Right lobe of liver (tissue), 6 donors: ENCODE data around the gene NEU1. TPM values are rescaled to one million over a fixed set of nuclear protein-coding genes. Genes with fewer than 3 reads are reported as not detected.
"Not testable (repeated sequence)": the region's sequence is repeated elsewhere in the genome, so short reads cannot be mapped to it uniquely, and the experiment has no call there.

Experiments
- ATAC-seq, 4 donors: fragments of 200-7000 bp; cut with Tn5 transposase; one replicate each; pipeline ENCODE4 v1.9.1; 2020; ENCODE audit warnings: mild to moderate bottlenecking in 4 of 4, moderate library complexity in 4 of 4
- DNase-seq, 3 donors: peaks; one replicate each; pipeline ENCODE4 v3.0.0-alpha.2; 2020
- H3K27ac ChIP-seq, 3 donors: fragments of 200-600 bp; one replicate each; pipeline ENCODE4 v1.8.0; 2022
- H3K27me3 ChIP-seq, 2 donors: fragments of 200-600 bp; one replicate each; pipeline ENCODE4 v1.8.0; 2022
- H3K36me3 ChIP-seq, 4 donors: fragments of 200-600 bp; sonication (generic) in 1 of 4; one replicate each; pipeline versions ENCODE4 v1.5.1 to v1.8.0; 2017 to 2022; ENCODE audit warnings: control low read depth in 1 of 4
- H3K4me1 ChIP-seq, 4 donors: fragments of 200-600 bp; sonication (generic) in 1 of 4; one replicate each; pipeline versions ENCODE4 v1.5.1 to v1.8.0; 2017 to 2022; ENCODE audit warnings: control low read depth in 1 of 4
- H3K4me3 ChIP-seq, 3 donors: fragments of 200-600 bp; one replicate each; pipeline ENCODE4 v1.8.0; 2022
- H3K9me3 ChIP-seq, 4 donors: fragments of 200-600 bp; sonication (generic) in 1 of 4; one replicate each; pipeline versions ENCODE4 v1.5.1 to v1.8.0; 2017 to 2022; ENCODE audit warnings: control low read depth in 1 of 4
- POLR2A ChIP-seq: fragments of 450-650 bp; IDR thresholded peaks from one replicate; pipeline ENCODE4 v1.6.1; 2017; ENCODE audit warnings: antibody characterized with exemption, mild to moderate bottlenecking
- WGBS: methylation state at CpG from one replicate; pipeline ENCODE4 v1.1.6; 2018; ENCODE audit warnings: low coverage, low lambda C conversion rate; ENCODE audit not compliant: insufficient coverage; ENCODE audit errors: missing lambda C conversion rate; 5-methylcytosine and 5-hydroxymethylcytosine counted together
- intact Hi-C, 2 donors: fragments of 100-400 bp; cut with DNase I; formaldehyde crosslinking; loops; one replicate each; pipeline versions ENCODE4 v1.11.2 to v1.14.1; 2022
- total RNA-seq, 6 experiments: library from RNA; depleted of rRNA in 2 of 6; stranded (reverse); fragments of >200 nt in 2 of 6; fragmentation: NEBNext Ultra II Directional in 3 of 6; extraction: Animal tissue kit (Norgen Biotek cat#: 25700) in 3 of 6; gene quantifications; one replicate each; pipeline versions ENCODE4 v1.1.0 to v1.2.4, GENCODE V29; 2016 to 2023
- TF ChIP-seq, protein P1 (sequence below), 4 donors: fragments of 200-600 bp in 3 of 4; fragments of 450-650 bp in 1 of 4; IDR thresholded peaks; one replicate each; pipeline versions ENCODE4 v1.5.1 to v1.8.0; 2016 to 2022; ENCODE audit warnings: antibody characterized with exemption in 4 of 4, mild to moderate bottlenecking in 2 of 4
- donor health status: DM: no; HTN: yes; CAD: no.
- donor health status: DM: no; HTN: no; CAD: no.
- donor health status: DM: no; HTN: no; CAD: no.
- donor health status: DM: no; HTN: yes; CAD: no.
- donor health status: DM: no; HTN: yes; CAD: no.

NEU1 gene
- total RNA-seq, 6 experiments from 2014 or later: 20.3 to 44.8 (median 34.1) TPM

DNA sequence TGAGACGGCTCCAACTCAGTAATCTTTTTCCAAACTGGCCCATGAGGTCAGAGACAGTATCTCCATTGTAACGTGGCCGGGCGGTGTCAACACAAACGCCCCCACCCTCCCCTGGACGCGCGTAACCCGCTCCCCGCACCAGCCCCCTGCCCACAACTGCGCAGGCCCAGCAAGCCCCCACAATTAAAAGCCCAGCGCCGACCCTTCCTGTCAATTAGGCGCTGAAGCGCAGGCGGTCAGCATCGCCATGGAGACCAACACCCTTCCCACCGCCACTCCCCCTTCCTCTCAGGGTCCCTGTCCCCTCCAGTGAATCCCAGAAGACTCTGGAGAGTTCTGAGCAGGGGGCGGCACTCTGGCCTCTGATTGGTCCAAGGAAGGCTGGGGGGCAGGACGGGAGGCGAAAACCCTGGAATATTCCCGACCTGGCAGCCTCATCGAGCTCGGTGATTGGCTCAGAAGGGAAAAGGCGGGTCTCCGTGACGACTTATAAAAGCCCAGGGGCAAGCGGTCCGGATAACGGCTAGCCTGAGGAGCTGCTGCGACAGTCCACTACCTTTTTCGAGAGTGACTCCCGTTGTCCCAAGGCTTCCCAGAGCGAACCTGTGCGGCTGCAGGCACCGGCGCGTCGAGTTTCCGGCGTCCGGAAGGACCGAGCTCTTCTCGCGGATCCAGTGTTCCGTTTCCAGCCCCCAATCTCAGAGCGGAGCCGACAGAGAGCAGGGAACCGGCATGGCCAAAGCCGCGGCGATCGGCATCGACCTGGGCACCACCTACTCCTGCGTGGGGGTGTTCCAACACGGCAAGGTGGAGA, 47.4 kb downstream of the NEU1 start, which contains the start of the genes HSPA1A and HSPA1L:
Gene HSPA1A (plus strand): TSS at position 519 of the 814 bp plus-strand sequence. CDS start 214 bp downstream, at position 733.
Gene HSPA1L (minus strand): TSS at position 259 of the 814 bp plus-strand sequence. CDS start 3,311 bp downstream, outside the sequence.
- intact Hi-C loops: no loop called here
- DNase-seq (peak; percentile 96 to 98 (median 97)), ATAC-seq (peak; percentile 34 to 78 (median 63))
- TF ChIP-seq, protein P1, sequence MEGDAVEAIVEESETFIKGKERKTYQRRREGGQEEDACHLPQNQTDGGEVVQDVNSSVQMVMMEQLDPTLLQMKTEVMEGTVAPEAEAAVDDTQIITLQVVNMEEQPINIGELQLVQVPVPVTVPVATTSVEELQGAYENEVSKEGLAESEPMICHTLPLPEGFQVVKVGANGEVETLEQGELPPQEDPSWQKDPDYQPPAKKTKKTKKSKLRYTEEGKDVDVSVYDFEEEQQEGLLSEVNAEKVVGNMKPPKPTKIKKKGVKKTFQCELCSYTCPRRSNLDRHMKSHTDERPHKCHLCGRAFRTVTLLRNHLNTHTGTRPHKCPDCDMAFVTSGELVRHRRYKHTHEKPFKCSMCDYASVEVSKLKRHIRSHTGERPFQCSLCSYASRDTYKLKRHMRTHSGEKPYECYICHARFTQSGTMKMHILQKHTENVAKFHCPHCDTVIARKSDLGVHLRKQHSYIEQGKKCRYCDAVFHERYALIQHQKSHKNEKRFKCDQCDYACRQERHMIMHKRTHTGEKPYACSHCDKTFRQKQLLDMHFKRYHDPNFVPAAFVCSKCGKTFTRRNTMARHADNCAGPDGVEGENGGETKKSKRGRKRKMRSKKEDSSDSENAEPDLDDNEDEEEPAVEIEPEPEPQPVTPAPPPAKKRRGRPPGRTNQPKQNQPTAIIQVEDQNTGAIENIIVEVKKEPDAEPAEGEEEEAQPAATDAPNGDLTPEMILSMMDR (IDR thresholded peaks at IDR 0.05): no peak
- peak; percentile 100 for TF ChIP-seq POLR2A
- H3K4me3 ChIP-seq: peak within 1 kb of the TSS; percentile 36 to 53 (median 52)
- H3K36me3 ChIP-seq: no peaks in the 10 kb centered on the region
- WGBS: under 1% methylated on average over 24 of the region's 56 CpGs
- peaks cover 0 to 27% (median 12%) of the 10 kb centered on the region in 4 donors for H3K4me1 ChIP-seq
- no peaks in the 10 kb centered on the region for H3K27me3 ChIP-seq
- H3K9me3 ChIP-seq: no peaks in the 10 kb centered on the region
- peak within 1 kb of the TSS; percentile 100 for H3K27ac ChIP-seq

DNA sequence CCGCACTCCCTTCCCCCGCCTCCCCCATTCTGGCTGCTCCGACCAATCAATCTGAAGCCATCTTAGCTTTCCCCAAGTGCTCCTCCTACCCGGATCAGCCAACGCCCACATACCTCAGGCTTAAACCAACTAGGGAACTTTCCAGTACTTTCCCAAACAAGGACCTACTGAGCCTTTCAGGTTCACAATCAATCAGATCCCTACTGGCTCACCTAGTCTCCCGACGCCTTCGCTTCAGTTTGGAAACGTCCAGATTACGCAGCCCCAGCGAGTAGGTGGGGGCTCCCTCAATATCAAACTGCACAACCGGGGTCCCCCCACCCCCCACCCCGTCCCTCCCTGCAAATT, 48.0 kb downstream of the NEU1 start:
- Histone ChIP-seq H3K4me1 (peaks cover 0 to 21% (median 9%) of the 10 kb centered on the region in 4 donors), H3K36me3 (no peaks in the 10 kb centered on the region), H3K27ac (peak overlapping the region; percentile 100), H3K4me3 (peak overlapping the region; percentile 36 to 52 (median 52)), H3K27me3 (no peaks in the 10 kb centered on the region), H3K9me3 (no peaks in the 10 kb centered on the region)
- DNase-seq (peak; percentile 95 to 98 (median 97)), ATAC-seq (peak; percentile 11 to 74 (median 42))
- intact Hi-C loops: no loop called here
- WGBS: 0% methylated on average over 13 of the region's 13 CpGs
- TF ChIP-seq, protein P1 (IDR thresholded peaks at IDR 0.05): no peak
- peak; percentile 39 for TF ChIP-seq POLR2A

DNA sequence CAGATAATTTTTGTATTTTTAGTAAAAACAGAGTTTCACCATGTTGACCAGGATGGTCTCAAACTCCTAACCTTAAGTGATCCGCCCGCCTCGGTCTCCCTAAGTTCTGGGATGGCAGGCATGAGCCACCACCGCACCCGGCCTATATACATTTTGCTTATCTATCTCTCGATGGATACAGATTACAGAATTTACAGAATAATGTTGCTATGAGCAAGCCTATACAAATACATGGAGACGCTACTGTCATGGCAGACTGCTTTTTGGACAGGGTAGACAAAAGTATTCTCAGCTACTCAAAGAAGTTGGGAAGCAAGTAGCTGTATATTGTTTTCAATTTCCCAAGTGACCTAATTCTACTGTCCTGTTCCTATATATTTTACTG, 49.2 kb downstream of the NEU1 start:
- H3K9me3 ChIP-seq: no peaks in the 10 kb centered on the region
- peak overlapping the region; percentile 100 for H3K27ac ChIP-seq
- no peaks in the 10 kb centered on the region for H3K36me3 ChIP-seq
- no peaks in the 10 kb centered on the region for H3K27me3 ChIP-seq
- intact Hi-C loops: no loop called here
- WGBS: 92% methylated on average over 7 of the region's 7 CpGs
- TF ChIP-seq, protein P1 (IDR thresholded peaks at IDR 0.05): no peak
- TF ChIP-seq POLR2A: no peak
- ATAC-seq (no peak), DNase-seq (no peak)
- peaks cover 0 to 17% (median 7%) of the 10 kb centered on the region in 4 donors for H3K4me1 ChIP-seq
- no peak overlapping the region for H3K4me3 ChIP-seq

DNA sequence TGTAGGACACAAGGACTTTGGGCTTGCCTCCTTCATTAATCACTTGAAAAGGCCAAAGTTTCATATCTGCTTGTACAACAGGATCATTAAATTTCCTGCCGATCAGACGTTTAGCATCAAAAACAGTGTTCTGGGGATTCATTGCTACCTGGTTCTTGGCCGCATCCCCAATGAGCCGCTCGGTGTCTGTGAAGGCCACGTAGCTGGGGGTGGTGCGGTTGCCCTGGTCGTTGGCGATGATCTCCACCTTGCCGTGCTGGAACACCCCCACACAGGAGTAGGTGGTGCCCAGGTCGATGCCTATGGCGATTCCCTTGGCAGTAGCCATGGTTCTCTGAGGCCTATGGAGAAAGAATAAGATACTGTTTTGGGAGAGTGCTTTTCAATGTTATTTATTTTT, 51.0 kb downstream of the NEU1 start:
- DNase-seq (no peak), ATAC-seq (no peak)
- WGBS: 60% methylated on average over 2 of the region's 12 CpGs
- H3K27ac ChIP-seq: no peak overlapping the region
- H3K27me3 ChIP-seq: no peaks in the 10 kb centered on the region
- intact Hi-C loops: no loop called here
- no peaks in the 10 kb centered on the region for H3K9me3 ChIP-seq
- H3K4me1 ChIP-seq: peaks cover 0 to 22% (median 11%) of the 10 kb centered on the region in 4 donors
- TF ChIP-seq, protein P1 (IDR thresholded peaks at IDR 0.05): no peak
- TF ChIP-seq POLR2A: no peak
- H3K36me3 ChIP-seq: no peaks in the 10 kb centered on the region
- H3K4me3 ChIP-seq: no peak overlapping the region

DNA sequence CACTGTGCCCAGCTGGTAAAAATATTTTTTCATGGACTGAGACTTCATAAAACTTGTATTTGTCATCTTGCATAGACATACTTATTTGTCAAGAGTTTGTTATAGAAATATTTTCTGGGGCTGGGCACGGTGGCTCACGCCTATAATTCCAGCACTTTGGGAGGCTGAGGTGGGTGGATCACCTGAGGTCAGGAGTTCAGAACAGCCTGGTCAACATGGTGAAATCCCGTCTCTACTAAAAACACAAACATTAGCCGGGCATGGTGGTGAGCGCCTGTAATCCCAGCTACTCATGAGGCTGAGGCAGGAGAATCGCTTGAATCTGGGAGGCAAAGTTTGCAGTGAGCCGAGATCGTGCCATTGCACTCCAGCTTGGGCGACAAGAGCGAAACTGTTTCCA, 54.0 kb downstream of the NEU1 start:
- H3K27ac ChIP-seq: peak overlapping the region in 2 of 3 donors; percentile 8 to 58
- intact Hi-C loops, ATAC-seq: not testable (repeated sequence)

More for the DNA sequence above, 54.0 kb downstream of the NEU1 start:
- DNase-seq, H3K9me3 ChIP-seq, H3K36me3 ChIP-seq, H3K4me3 ChIP-seq, H3K27me3 ChIP-seq: not testable (repeated sequence)
- 38% methylated on average over 10 of the region's 10 CpGs for WGBS
- peaks cover 0 to 25% (median 12%) of the 10 kb centered on the region in 4 donors for H3K4me1 ChIP-seq
